M059J (cell line): ENCODE results near the gene PARD3B. TPM values are rescaled to one million over a fixed set of nuclear protein-coding genes. Genes with fewer than 3 reads are reported as not detected.

ENCODE experiments used
- DNase-seq: peaks from one replicate; pipeline ENCODE4 v3.0.0-alpha.2; 2012; ENCODE audit warnings: low read depth
- total RNA-seq: library from RNA; depleted of rRNA; stranded (reverse); fragments of >200 nt; shearing (Covaris generic); gene quantifications from 2 replicates; pipeline ENCODE4 v1.2.3, GENCODE V29; 2014

Gene PARD3B
- total RNA-seq, 1 experiment from 2014 or later: 1.6 TPM

DNA sequence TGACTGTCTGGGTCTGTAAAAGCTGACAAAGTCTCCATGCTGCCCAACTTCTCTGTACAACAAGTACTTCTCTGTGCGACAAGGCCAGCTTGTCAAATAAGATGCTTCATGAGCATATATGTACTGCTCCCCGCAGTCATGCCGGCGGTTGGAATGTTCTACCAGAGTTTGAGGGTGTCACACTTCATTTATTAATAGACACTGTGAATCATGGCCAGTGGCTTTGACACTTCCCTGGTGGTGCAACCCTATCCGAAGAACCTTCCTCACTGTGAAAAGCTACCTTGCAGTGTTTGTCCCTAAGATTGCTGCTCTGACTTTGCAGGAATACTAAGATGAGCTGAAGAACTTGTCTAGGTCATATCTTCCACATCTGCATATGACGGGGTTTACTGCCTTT, 1016.2 kb downstream of the PARD3B start:
- DNase-seq: no peak

DNA sequence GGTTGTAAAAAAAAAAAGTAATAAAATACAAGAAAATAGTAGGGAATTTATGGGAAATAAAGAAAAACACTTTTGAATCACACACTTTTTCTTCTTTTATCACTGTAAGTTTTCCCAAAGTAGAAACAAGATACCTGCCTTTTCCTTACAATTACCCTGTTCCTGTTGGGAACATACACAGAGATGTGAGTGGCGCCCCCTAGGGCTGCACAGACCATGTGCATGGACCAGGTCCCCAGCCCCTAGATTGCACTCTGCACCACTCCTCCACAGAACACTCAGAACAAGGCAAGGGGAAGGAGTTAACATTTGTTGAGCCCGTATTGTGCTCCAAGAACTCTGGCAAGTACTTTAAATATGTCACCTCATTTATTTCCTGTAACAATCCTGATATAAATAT, 1018.4 kb downstream of the PARD3B start:
- no peak for DNase-seq

- DNase-seq: no peak
Measured at GRCh38 chr2:205564346-205565141, 1019.3 kb downstream of the PARD3B start.

- DNase-seq: no peak
Measured at GRCh38 chr2:205565142-205565522, 1019.9 kb downstream of the PARD3B start.

DNA sequence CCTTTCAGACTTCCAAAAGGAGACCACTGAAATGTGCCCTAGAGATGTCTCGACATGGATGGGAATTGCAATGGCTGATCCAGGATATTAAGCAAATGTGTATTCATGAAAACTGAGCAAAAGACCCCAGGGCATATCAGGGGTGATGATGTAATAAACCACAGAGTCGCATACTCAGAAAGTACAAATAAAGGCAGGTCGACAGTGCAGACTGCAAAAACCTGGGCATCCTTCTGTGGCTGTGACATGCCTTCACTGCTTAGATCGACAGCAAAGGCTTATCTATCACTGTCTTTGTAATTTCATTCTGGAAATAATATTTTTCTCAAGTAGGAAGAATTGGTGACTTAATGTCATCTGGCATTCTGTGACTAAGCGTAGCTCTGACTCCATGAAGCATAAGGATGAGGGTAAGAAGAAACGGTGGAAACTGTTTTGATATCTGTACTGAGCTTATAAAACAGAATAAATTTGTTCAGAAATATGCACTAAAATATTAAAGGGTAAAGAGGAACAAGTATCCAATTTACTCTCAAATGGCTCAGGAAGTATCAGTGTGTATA, 1021.4 kb downstream of the PARD3B start:
- peak; percentile 42 for DNase-seq

- no peak for DNase-seq
Measured at GRCh38 chr2:205568620-205569019, 1023.3 kb downstream of the PARD3B start.

DNA sequence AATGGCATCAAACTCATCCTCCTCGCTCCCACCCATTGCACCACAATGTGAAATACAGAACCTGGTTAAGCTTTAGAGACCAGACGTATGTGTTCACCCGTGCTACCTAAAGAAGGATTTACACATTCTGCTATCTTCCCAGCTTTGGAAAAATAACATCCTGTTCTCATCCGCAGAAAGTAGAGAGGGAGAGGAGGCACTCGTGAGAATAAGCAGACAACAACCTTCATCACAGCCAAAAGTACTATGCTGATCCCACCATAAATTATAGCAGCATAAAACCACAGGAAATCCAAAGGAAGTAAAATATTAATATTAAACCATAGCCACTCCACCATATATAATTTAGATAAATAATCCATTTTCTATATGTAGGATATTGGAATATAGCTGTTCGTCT, 1025.4 kb downstream of the PARD3B start:
- no peak for DNase-seq

DNA sequence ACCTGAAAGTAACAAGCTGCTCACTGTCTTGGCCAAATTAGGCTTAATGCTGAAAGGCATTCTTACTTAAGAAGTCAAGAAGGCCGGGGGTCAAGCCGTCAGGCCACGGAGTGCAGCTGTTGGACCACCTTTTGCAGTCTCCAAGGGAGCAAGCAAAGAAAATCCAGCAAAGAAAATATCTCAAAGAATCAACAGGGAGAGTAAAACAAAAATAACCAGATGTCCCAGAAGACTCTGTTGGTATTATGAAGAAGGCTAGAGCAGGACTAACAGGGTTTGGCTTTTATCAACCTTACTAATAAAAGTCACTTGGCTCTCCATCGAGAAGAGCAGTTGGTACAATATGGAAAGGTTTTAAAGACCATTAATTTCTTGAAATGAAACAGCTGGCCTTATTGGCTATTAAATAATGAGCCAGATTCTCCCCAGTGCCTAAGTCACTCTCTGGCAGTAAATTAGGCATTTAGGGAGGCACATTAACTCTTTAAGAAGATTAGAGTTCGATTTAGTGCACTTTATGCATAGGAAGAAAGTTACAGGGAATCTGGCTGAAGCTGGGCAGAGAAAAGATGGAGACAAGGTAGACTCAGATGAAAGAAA, 1026.2 kb downstream of the PARD3B start:
- no peak for DNase-seq

DNA sequence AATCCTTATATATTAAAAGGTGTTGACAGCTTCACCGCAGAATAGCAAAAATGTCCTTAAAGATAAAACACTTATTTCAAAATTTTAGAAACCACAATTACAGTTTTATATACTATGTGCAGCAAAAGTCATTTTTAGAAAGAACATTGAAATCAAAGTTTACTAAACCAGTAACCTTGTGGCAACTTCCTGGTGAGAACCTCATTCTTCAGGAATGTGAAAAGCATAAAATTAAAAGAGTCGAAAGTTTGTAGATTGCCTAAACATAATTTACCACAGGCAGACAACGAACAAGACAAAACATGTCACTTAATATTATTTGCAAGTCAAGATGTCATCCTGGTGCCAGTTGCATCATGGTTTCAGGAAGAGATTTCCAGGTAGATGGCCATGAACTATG, 1028.7 kb downstream of the PARD3B start:
- peak; percentile 12 for DNase-seq

- no peak for DNase-seq
Measured at GRCh38 chr2:205579335-205579734, 1034.1 kb downstream of the PARD3B start.

GRCh38 chr2:205580212-205580987, 1035.1 kb downstream of the PARD3B start:
- peak; percentile 29 for DNase-seq

DNA sequence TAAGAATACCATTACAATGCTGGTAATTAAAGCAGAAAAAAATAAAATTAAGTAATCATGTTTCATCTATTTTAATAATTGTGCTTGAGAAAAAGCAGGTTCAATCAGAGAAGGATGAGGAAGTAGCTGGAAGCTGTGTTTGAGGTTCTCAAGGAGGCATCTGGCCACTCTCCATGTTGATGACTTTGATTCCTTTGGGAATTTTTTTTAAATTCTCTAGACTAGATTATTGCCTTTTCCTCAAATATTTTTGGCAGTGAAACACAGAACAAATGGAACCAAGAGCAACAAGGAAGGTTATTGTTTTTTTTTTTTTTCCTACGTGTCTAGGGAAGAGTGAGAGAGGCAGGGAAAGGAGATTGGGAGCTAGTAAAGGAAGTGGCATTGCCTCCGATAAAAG, 1037.1 kb downstream of the PARD3B start:
- DNase-seq: no peak

DNA sequence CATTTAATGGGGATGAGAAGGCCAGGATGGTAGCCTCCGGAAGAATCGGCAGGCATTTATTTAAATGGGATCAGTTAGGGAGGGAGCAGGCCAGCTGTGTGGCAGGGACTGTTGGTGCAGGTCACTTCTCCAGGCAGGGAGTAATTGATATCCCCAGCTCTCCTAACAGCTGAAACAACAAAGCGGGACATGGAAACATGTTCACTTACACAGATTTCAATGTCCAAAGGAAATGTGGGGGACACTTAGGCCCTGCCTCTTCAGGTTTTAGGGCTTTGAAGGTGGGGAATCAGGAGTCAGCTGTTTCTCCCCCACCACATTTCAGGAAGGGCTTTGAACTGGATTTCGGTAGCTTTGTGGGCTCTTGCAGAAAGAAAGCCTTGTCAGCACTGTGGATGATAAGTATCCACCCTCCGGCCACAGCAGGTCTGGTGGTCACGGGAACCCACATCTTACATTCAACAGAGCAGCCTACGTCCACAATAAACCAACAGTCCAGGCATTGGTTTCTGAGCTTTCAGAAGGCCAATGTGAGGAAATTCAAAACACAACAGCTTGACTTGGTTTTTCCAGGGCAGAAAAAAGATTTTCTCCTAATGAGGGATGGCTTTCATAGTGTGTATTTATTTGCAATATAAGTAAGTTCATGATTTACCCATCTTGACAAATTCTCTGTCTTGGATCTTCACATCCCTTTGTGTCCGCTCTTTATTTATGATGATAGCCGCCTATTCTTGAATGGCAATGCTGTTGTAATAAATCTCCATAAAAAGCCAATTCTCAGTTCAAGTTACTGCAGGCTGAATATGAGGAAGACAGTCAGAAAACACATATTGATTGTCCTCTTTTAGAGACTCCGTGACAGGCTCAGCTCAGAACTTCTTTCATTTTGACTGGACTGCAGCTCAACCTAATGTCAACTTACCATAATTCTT, 1040.4 kb downstream of the PARD3B start:
- no peak for DNase-seq

GRCh38 chr2:205586626-205587025, 1041.4 kb downstream of the PARD3B start:
- no peak for DNase-seq

DNA sequence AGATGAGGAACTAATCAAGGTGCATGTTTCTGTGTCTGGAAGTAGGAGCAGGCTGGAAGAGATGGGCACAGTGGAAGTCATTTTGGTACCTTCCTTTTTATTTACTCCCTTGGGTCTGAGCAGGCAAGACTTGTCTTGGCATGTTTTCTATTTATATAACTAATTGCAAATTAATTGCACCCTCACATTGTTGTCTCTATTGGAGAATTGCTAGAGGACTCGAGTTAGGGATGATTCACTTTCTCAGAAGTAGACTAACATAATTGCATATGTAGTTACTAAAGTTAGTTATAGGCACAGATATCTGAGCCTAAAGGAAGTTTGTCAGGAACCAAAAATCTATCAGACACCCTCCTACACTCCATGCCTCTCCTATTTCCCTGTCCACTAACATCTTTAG, 1044.2 kb downstream of the PARD3B start:
- DNase-seq: no peak

- peak; percentile 59 for DNase-seq
Measured at GRCh38 chr2:205590759-205591158, 1045.5 kb downstream of the PARD3B start.

- DNase-seq: no peak
Measured at GRCh38 chr2:205593891-205594290, 1048.6 kb downstream of the PARD3B start.

- no peak for DNase-seq
Measured at GRCh38 chr2:205596581-205596980, 1051.3 kb downstream of the PARD3B start.

DNA sequence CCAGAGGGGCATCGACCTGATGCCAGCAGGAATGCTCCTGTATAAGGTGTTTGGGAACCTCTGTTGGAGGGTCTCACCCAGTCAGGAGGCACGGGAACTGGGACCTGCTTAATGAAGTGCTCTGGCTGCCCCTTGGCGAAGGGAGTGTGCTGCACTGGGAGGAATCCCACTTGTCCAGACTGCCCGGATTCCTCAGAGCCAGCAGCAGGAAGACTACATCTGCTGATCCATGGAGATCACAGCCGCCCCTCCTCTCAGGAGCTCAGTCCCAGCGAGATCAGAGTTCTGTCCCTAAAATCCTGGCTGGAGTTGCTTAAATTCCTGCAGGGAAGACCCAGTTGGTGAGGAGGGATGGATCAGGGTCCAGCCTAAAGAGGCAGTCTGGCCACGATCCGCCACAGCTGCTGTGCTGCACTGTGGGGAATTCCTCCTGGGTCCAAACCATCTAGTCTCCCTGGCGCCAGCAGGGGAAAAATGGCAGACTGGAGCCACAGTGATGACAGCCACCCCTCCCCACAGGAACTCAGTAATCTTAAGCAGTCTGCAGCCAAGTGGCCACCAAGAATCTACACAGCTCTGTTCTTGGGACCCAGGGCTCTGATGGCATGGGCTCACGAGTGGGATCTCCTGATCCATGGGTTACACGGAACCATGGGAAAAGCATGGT, 1060.5 kb downstream of the PARD3B start:
- no peak for DNase-seq

- DNase-seq: no peak
Measured at GRCh38 chr2:205607146-205607545, 1061.9 kb downstream of the PARD3B start.

- DNase-seq: no peak
Measured at GRCh38 chr2:205609113-205609512, 1063.8 kb downstream of the PARD3B start.
